VCaP (cell line): ENCODE data around the gene CHRM5.

Source experiments
- H3K27ac ChIP-seq: fragments of 450-650 bp; 2 replicates; pipeline ENCODE4 v1.5.1; 2017
- TF ChIP-seq, protein P1 (sequence below): fragments of 450-650 bp; conservative IDR thresholded peaks from 2 replicates; pipeline ENCODE4 v1.5.1; 2017; ENCODE audit warnings: mild to moderate bottlenecking, moderate library complexity

Gene CHRM5

DNA sequence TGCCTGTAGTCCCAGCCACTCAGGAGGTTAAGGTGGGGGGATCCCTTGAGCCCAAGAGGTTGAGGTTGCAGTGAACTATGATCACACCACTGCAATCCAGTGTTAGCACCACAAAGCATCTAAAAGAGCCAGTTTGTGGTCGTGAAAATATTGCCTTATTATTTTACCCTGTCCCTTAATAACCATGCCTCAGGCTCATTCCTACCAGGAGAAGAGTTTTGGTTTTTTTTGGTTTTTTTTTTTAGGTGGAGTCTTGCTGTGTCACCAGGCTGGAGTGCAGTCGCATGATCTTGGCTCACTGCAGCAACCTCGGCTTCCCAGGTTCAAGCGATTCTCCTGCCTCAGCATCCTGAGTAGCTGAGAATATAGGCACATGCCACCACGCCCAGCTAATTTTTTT, 88.6 kb downstream of the CHRM5 start:
- TF ChIP-seq, protein P1, sequence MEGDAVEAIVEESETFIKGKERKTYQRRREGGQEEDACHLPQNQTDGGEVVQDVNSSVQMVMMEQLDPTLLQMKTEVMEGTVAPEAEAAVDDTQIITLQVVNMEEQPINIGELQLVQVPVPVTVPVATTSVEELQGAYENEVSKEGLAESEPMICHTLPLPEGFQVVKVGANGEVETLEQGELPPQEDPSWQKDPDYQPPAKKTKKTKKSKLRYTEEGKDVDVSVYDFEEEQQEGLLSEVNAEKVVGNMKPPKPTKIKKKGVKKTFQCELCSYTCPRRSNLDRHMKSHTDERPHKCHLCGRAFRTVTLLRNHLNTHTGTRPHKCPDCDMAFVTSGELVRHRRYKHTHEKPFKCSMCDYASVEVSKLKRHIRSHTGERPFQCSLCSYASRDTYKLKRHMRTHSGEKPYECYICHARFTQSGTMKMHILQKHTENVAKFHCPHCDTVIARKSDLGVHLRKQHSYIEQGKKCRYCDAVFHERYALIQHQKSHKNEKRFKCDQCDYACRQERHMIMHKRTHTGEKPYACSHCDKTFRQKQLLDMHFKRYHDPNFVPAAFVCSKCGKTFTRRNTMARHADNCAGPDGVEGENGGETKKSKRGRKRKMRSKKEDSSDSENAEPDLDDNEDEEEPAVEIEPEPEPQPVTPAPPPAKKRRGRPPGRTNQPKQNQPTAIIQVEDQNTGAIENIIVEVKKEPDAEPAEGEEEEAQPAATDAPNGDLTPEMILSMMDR: no peak
- H3K27ac ChIP-seq: no peak overlapping the region

DNA sequence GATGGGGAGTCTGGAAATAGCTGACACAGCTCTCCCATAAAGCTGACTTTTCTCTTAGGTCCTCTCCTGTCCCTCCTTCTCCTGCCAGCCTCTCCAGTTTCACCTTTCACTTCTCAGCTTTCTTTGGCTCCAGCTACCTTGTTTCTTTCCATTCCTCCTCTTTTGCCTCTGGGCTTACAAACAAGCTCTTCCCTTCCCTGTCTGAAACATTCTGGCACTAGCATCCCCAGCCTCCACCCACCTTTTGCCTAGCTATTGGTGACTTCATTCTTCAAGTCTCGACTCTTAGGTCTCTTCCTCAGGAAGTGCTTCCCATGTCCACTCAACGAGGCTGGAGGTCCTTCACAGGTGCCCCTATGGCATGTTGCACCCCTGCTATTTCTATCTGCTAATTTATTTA, 91.2 kb downstream of the CHRM5 start:
- TF ChIP-seq, protein P1: no peak
- no peak overlapping the region for H3K27ac ChIP-seq

DNA sequence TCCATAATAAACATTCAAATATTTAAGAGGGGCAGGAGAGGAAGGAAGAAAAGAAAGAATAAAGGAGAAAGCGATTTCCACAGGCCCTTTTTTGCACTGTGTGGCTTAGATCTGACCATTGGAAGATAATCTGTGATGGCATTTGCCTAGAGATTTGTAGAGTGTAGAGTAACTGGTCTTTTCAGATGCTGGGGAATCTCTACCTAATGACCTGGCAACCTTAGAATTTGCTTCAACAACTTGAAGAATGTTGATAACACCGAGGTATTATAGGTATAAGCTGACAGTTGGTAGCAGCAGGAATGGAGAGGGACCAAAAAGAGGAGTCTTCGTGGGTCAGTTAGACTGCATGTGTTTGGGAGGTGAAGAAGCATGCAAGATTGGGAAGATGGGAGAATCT, 91.6 kb downstream of the CHRM5 start:
- TF ChIP-seq, protein P1: no peak
- no peak overlapping the region for H3K27ac ChIP-seq

DNA sequence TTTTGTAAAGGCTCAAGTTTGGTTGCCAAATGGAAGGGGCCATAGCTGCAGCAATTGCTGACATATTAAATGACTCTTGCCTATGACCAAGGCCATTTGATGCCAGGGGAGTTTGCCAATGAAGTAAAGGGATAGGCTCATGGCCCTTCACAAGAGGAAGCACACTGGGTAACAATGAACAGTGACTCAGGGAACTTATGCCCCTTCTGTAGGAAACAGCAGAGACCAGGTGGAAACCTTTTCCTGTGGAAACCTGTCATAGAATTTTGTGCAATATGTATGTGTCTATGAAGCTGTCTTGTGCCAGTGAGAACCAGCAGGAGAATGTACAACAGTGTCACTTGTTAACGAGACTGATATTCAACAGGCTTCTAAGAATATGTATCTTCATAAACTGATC, 96.1 kb downstream of the CHRM5 start:
- TF ChIP-seq, protein P1: no peak
- no peak overlapping the region for H3K27ac ChIP-seq

DNA sequence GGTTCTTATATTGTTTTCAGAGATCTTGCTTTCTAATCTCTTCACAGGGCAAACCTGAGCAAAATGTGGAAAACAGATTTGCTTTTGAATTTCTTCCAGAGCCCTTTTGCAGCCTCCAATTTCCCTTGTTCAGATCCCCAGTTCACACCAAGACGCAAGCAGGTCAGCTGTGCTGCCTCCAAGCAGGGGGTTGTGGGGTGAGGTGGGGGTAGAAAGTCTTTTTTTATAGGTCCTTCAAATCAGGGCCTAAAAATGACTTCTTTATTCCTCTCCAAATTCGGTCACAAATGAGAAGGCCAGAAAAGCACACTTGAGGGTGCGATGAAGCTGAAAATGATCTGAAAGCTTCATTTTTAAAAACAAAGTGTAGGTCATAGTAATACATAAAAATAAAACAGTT, 97.0 kb downstream of the CHRM5 start:
- no peak overlapping the region for H3K27ac ChIP-seq
- TF ChIP-seq, protein P1: no peak

DNA sequence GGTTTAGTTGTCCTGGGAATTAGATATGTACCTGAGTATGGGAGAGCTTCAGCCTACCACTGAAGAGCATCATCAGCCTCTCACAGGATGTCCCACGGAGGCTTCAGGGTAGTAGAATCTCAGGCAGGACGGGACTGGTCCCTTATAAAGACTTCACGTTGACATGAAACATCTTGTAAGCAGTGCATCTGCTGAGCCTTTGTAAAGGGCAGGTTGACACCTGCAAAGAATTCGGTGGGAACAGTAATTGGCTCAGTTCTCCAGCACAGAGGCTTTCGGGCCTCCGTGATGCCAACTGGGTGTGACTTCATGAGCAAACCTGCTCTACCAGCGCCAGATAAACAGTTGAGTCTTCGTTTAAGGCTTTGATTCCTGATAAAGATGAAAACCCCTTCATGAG, 97.6 kb downstream of the CHRM5 start:
- H3K27ac ChIP-seq: no peak overlapping the region
- TF ChIP-seq, protein P1: no peak

DNA sequence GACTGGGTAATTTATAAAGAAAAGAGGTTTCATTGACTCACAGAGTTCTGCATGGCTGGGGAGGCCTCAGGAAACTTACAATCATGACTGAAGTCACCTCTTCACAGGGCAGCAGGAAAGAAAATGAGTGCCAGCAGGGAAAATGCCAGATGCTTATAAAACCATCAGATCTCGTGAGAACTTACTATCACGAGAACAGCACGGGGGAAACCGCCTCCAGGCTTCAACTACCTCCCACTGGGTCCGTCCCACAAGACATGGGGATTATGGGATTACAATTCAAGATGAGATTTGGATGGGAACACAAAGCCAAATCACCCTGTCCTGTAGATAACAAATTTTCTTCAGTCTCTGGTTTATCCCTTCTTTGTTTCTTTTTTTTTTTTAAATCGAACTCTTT, 101.7 kb downstream of the CHRM5 start:
- TF ChIP-seq, protein P1: no peak
- no peak overlapping the region for H3K27ac ChIP-seq

DNA sequence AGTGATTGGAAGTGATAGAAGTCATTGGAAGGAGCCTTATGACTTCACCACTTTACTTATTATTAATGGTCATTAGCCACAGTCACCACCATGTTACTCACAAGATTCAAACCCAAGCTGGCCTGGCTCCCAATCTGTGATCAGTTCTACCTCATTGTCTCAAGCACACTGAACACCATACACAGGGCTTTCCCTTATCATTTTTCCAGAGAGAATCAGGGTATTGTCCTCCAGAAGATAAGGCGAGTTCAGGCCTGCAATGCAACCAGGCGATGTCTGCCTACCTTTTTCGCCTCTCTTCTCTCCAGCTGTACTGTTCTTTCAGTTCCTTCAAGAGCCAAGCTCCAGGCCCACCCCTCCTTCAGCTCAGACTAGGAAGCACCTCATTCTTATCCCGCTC, 108.5 kb downstream of the CHRM5 start:
- H3K27ac ChIP-seq: no peak overlapping the region
- TF ChIP-seq, protein P1: no peak
